GM23338 (cell line): ENCODE data around the gene SLC35A3.

ENCODE experiments used
- CREB1 ChIP-seq: fragments of 250-450 bp; sonication (Bioruptor Pico); IDR thresholded peaks from 2 replicates; pipeline ENCODE4 v1.5.0; 2020; ENCODE audit warnings: low read depth, mild to moderate bottlenecking, moderate library complexity
- EZH2 ChIP-seq: fragments of 200-600 bp; sonication (generic); IDR thresholded peaks from one replicate; pipeline ENCODE4 v1.8.0; 2017; ENCODE audit warnings: antibody characterized with exemption, mild to moderate bottlenecking, low read depth; ENCODE audit not compliant: unreplicated experiment
- POLR2AphosphoS5 ChIP-seq: IDR thresholded peaks from 2 replicates; pipeline ENCODE4 v1.6.1; 2016; ENCODE audit warnings: antibody characterized with exemption, low read depth
- REST ChIP-seq: IDR thresholded peaks from one replicate; pipeline ENCODE4 v1.6.1; 2018; ENCODE audit warnings: antibody characterized with exemption; ENCODE audit not compliant: unreplicated experiment
- ZNF331 ChIP-seq: fragments of 250-450 bp; sonication (Bioruptor Pico); IDR thresholded peaks from 2 replicates; pipeline ENCODE4 v1.5.0; 2020; ENCODE audit warnings: low read depth, mild to moderate bottlenecking, moderate library complexity
- TF ChIP-seq, protein P1 (sequence below), 2 experiments: fragments of 200-600 bp in 1 of 2; sonication (generic) in 1 of 2; conservative IDR thresholded peaks; 2 replicates each; pipeline versions ENCODE4 v1.5.1 to v1.6.1; 2016 to 2017; ENCODE audit warnings: antibody characterized with exemption in 2 of 2, low read depth in 2 of 2, mild to moderate bottlenecking in 2 of 2, moderate library complexity in 1 of 2

DNA sequence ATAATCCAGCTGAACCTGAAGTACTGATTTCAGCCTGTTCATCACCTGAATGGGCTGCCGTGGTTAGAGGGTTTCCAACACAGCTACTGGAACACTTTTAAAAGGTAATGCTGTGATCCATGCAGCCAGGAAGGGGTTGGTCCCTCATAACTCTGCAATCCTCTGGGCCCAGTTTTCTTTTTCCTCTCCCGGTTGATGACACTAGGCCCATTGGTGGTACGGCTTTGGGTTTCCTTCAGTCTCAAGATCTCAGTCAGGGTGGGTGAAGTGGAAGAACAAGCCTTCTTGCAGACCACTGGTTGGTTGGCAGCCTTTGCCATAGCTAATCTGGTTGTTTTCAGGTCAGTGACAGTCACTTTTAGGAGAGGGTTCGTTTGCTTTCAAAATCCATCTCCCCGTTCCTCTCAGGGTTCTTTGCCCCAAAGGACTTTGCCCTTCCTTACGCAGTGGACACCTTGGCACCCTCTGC lies 502 bp upstream of the SLC35A3 start:
- TF ChIP-seq, protein P1, sequence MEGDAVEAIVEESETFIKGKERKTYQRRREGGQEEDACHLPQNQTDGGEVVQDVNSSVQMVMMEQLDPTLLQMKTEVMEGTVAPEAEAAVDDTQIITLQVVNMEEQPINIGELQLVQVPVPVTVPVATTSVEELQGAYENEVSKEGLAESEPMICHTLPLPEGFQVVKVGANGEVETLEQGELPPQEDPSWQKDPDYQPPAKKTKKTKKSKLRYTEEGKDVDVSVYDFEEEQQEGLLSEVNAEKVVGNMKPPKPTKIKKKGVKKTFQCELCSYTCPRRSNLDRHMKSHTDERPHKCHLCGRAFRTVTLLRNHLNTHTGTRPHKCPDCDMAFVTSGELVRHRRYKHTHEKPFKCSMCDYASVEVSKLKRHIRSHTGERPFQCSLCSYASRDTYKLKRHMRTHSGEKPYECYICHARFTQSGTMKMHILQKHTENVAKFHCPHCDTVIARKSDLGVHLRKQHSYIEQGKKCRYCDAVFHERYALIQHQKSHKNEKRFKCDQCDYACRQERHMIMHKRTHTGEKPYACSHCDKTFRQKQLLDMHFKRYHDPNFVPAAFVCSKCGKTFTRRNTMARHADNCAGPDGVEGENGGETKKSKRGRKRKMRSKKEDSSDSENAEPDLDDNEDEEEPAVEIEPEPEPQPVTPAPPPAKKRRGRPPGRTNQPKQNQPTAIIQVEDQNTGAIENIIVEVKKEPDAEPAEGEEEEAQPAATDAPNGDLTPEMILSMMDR (conservative IDR thresholded peaks at IDR 0.05; ENCODE audit: low read depth in 2 of 2), result no peak
- TF ChIP-seq ZNF331 (CRISPR knock-in tag), result no peak
- TF ChIP-seq POLR2AphosphoS5, result no peak
- no peak for TF ChIP-seq EZH2
- no peak for TF ChIP-seq CREB1 (CRISPR knock-in tag)
- no peak for TF ChIP-seq REST
